ENCODE results near the gene NFIX.

NFIX gene

DNA sequence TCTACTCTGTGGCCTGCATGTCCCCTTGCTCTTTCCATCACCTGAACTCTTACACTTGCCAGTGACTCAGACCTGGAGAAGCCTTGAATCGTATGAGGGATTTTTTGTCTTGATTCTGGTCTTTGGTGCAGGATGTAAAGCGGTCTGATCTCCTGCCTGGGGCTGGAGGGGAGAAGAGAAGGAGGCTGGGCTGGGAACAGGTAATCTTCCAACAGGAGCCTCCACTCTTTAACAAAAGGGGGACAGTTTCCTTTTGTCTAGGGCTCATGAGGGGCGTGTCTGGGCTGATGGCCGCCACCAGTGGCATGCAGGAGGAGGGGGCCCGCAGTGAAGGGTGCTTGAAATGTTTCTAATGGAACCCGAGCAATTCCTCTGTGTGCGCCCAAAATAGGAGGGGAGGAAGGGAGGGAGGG lies 24.7 kb downstream of the NFIX start:
- DNase-seq (ENCODE audit: low read depth in 2 of 2): no peak

DNA sequence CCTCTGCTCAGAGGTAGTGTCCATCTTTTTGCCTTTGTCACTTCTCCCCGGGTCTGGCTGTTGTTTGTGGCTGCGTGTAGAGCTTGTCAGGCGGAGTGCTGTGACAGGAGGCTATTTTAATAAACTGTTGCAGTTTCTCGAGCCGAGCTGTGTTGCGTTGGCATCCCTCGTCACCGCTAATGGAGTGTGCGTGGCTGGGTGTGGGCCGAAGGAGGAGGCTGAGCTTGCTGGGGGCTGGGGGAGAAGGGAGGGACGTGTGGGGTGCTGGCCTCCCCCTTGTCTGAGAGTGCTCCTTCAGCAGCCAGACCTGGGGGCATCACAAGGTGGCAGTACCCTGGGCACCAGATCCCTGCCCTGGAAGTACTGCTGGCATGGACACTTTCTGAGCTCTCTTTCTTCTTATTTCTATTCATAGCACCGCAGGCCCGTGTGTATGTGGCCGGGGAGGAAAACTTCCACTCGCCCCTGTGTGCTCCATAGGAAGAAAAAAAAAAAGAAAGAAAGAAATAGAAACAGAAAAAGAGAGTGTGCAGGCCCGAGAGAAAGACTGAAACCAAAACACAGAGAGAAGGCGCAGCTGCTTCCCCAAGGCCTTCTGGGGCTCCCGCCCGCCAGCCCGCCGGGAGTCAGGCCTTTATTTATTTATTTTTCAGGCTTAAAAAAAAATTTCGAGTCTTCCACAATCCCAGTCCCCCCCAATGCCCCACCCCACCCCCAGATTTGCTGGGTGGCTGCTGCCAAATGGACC lies 27.0 kb downstream of the NFIX start:
- DNase-seq (ENCODE audit: low read depth in 2 of 2): no peak

DNA sequence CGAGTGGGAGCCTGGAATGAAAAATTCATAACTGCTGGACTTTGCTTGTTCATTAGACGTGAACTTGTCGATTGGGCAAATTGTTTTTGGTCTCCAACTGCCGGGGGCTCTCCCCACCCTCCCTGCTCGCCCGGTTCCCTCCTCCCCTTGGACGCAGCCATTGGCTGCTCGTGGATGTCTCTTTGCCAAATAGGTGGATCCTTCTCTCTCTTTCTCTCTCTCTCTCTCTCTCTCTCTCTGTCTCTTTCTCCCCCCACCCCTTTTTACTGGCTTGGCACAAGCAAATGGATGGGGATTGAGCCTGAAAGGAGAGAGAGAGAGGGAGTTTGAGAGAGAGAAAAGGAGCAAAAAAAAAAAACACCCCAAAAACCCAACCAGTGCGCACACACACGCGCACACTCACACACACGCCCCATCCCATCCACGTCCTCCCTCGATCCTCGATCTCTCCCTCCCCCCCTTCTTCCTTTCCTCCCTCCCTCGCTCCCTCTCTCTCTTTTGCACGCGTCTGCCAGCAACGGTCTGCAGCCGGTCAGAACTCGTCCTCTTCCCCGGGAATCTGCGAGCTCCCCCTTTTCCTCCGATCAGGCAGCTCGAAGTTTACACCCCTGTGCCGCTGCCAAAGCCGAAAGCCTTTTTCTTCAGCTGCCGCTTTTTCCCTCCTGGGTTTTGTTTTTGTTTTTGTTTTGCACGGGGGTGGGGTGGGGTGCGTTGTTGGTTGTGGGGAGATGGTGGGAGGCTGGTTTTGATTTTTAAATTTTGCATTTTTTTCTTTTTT lies 27.8 kb downstream of the NFIX start:
- peak; percentile 92 to 93 for DNase-seq (ENCODE audit: low read depth in 2 of 2)

DNA sequence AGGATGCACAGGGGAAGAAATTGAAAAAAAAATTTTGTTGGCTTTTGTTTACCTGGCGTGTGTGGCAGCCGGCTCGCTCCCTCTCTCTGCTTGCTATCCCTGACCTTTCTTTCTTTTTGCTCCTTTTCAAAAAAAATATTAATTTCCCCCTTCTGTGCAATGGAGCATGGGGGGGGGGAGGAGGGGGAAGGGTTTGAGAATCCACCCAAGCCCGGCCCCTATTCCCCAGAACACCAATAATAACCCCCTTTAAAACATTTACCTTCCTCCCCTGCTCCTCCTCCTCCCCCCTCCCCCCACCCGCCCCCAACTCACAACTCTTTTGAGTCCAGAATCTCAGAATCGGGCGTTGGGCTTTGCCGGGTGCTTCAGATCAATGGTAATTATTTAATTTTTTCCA lies 28.4 kb downstream of the NFIX start:
- no peak for DNase-seq (ENCODE audit: low read depth in 2 of 2)

DNA sequence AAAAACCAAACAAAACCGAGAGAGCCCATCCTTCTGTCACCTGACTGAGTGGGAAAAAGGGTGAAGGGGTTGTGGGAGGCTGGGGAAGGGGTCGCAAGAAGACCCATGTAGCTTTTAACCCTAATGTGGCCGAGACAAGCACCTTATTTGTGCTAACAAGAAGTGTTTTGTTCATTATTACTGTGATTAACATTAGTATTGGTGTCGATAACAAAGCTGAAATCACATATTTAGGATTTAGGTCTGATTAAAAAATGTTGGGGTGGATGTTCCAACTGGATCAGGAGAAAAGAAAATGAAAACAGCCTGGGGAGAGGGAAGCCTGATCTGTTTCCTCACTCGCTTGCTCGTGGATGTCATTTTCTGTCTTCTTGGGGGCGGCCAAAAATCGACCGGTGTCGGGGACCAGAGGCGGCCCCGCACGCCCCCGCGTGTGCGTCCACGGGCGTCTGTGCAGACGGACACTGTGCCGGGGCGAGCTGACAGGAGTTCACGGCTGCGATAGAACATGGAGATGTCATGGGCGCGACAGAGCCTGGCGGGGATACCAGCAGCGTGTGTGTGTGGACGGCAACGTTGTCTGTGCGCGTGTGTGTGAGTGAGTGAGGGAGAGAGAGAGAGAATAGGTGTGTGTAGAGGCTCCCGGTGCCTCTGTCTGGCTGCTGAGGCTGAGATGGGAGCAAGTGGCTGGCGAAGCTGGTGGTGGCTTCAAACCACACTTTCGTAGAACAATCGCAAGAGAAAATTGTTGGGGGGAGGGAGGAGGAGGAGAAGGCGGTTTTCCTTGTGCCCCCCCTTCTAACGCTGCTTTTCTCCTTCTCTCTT lies 29.1 kb downstream of the NFIX start:
- no peak for DNase-seq (ENCODE audit: low read depth in 2 of 2)

DNA sequence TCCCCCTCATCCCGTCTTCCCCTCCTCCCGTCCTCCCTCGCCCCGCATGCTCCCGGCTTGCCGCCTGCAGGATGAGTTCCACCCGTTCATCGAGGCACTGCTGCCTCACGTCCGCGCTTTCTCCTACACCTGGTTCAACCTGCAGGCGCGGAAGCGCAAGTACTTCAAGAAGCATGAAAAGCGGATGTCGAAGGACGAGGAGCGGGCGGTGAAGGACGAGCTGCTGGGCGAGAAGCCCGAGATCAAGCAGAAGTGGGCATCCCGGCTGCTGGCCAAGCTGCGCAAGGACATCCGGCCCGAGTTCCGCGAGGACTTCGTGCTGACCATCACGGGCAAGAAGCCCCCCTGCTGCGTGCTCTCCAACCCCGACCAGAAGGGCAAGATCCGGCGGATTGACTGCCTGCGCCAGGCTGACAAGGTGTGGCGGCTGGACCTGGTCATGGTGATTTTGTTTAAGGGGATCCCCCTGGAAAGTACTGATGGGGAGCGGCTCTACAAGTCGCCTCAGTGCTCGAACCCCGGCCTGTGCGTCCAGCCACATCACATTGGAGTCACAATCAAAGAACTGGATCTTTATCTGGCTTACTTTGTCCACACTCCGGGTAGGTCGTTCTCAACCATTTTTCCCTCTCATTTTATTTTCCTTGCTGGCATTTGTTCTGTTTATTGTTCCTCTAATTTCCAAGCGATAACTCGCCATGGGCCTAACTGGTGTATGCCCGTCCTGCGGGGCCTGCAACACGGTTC lies 29.8 kb downstream of the NFIX start:
- DNase-seq (ENCODE audit: low read depth in 2 of 2): no peak

DNA sequence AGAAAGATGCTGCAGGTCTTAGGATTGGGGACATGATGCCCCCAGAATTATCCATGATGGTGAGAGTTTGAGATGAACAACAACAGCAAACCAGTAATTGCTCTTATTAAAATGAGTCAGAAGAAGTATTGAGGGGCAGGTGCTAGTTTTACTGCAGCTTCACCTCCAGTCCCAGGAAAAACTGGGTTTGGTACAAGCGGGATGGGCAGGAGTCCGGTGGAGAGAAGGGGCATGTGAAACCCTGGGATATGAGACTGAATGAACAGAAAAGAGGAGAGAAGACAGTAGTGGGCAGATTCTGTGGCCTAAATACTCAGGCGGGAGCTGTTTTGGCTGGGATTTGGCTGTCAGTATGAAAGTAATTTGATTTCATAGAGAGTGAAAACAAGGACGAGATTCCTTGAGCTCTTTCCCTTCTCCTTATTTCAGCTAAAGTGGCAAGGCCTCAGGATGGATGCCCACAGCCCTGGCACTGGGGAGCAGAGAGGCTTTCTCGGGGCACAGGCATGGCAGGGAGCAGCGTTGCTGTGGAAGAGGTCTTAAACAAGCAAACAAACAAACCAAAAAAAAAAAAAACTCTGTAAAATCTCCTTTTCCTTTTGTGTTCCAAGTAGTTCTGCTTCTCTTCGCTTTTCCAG lies 30.7 kb downstream of the NFIX start:
- DNase-seq (ENCODE audit: low read depth in 2 of 2): no peak

DNA sequence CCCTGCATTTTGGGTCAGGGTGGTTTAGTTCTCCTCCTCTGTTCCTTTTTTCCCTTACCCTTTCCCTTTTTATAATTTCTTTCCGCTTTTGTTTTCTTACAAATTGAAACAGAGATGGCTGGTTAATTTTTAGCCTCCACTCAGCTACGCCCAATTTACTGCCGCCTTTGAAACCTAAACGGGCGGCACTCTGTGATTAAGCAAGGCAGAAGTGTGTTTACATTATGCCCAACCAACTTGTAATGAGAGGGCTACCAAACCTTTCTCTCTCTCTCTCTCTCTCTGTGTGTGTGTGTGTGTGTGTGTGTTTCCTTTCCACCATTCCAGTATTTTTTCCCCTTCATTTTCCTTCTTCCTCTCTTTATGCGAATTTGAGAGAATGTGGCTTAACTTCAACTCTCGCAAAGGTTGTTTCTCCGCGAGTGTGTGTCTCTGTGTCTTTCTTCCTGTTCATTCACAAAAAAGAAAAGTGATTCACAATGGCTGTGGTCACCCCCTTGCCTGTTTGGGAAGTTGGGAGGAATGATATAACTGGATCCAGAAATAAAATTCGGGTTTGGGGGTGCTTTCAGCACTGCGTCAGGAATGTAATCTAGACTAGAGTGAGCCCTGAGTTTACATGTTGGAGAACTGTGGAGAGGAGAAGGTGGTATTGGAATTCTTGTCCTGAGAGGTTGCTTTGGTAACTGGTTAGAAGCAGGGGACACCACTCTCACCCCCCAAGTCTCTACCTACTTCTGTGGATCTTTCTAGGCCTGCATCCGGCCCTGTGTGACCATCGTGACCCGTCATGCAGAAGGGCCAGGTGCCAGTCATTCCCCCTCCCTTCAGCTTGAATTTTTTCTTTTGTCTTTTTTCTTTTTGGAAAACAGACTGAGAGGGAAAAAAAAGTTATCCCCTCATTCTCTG lies 31.4 kb downstream of the NFIX start:
- no peak for DNase-seq (ENCODE audit: low read depth in 2 of 2)

DNA sequence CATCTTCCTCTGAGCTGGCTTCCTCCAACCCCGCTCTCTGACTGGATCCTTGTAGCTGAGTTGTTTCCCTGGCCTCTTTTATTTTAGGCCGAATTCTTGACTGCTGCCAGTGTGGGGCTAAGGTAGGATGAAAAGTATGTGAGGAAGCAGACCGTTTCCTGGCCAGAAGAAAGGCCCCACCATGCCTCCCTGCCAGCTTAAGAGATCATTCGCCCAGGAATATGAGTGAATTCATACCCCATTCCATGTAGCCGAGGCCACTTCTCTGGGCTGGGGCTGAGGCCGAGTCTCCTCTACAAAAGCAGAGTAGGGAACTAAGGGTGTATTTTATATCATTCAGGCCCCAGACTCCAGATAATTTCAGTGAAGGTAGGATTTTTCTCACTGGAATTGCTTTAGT lies 32.3 kb downstream of the NFIX start:
- no peak for DNase-seq (ENCODE audit: low read depth in 2 of 2)

DNA sequence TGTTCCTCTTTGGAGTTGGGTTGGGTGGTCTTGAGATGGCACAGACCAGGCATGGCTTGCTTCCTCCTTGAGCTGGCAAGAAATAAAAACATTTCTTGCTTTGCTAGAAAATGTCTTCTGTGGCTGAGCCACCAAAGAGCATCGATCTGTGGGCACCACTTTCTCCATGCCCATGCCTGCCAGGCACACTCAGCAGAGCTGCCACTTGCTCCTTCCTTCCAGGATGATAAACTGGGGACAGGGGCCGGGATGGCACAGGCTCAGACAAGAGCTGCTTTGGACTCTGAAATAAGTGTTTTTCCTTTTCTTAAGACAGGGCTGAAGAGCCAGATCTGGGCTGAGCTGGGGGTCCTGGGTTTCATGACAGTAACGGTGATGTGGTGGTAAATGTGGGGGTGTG lies 32.8 kb downstream of the NFIX start:
- DNase-seq (ENCODE audit: low read depth in 2 of 2): no peak

DNA sequence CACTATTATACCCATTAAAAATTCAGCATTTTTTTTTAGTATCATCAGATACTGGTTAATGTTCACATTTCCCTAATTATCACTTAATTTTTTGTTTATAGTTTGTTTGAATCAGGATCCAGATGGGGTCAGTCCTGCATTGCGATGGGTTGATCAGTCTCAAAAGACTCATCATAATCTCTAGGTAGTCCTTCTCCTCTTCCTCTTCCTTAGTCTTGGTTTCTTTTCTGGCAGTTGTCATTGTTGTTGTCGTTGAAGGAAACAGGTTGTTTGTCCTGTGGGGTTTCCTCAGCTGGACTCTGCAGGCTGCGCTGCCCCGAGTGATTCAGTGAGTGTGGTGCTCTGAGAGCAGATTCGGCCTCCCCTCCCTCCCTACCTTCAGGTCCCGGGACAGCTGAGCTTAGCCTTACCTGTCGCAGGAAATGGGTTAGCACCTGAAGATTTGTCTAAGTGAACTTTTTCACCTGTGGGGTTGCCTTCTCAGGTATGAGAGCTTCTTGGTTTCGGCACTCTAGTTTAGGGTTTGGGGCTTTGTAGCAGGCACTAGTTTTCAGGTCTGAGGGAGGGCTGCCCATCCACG lies 34.1 kb downstream of the NFIX start:
- no peak for DNase-seq (ENCODE audit: low read depth in 2 of 2)

DNA sequence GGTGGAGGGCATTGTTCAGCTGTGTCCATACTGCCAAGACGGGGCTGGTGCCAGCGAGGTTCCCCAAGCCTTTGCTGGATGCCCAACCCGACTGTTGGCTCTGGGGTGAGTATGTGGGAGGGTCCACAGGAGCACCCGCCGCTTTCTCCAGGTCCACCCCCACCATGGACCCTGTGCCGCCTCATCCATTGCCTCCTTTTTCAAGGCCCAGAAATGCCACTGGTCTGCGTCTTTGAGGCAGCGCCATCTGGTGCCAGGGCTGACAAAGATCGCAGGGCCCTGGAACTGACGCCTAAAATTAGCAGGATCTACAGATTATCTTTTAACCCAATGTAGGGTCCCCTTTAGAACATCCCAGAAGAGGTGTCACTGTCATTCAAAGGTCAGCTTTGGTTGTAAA lies 34.6 kb downstream of the NFIX start:
- no peak for DNase-seq (ENCODE audit: low read depth in 2 of 2)

DNA sequence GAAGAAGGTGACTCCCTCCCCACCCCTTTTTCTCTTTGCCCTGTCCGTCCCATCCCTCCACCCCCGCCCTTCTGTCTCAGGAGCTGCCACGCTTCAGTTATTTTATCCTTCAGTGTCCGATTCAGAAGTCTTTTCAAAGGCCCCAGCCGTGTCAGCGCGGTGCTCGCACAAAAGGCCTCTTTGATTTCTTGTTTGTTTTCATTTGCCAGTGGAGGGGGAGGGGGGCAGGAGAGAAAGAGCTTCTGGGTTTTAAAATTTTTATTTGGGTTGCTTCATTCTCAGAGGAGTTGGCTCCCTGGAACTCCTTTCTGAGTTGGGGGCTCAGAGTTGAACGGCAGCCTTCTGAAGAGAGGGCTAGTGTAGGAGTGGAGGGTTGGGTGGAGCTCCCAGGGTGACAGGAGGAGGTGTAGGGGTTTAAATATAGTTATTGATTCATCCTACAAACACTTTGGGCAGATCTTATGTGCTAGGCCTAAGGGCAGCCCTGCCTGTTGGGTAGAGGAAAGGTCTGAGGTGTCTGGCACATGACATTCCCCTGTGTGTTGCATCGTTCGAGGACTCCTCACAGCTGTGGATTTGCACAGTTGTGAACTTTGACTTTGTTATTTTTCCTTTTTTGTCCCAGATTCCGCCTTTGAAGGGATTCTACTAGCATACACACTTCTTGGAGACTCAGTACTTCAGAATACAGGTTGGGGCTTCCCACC lies 36.8 kb downstream of the NFIX start:
- DNase-seq (ENCODE audit: low read depth in 2 of 2): no peak

DNA sequence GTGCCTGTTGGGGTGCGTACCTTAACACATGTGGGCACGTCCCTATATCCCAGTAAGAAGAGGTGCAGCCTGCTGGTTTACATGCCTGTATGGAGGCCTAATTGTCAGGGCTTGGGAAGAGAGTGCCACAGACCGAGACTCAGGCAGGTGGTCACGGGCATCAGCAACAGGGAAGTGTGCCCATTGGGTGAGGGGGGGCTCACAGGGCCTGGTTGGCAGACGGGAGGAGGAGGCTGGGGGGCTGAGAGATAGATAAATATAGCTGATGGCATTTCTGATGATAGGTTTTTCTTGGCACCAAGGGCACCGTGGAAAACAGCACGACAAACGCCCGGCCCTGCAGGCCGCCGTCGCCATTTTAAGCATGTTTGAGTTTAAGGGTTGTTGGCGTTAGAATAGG lies 37.6 kb downstream of the NFIX start:
- DNase-seq (ENCODE audit: low read depth in 2 of 2): no peak

DNA sequence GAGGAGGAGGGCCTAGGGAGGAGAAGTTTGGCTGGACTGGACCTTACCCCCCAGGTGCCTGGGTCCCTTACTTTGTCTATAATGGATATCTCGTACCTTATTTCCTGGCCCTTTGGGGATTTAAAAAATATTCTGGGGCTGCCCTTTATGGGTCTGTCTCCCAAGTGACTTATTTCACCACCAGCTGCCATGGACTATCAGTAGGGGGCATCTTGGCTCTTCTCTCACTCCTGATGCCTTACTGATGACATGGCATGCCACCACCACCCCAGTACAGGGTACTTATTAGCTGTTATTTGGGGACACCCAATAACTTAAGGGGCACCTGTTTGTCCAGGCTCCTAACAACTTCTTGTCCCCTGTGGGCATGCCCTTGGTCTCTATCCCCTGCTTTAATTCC lies 38.0 kb downstream of the NFIX start:
- DNase-seq (ENCODE audit: low read depth in 2 of 2): no peak

DNA sequence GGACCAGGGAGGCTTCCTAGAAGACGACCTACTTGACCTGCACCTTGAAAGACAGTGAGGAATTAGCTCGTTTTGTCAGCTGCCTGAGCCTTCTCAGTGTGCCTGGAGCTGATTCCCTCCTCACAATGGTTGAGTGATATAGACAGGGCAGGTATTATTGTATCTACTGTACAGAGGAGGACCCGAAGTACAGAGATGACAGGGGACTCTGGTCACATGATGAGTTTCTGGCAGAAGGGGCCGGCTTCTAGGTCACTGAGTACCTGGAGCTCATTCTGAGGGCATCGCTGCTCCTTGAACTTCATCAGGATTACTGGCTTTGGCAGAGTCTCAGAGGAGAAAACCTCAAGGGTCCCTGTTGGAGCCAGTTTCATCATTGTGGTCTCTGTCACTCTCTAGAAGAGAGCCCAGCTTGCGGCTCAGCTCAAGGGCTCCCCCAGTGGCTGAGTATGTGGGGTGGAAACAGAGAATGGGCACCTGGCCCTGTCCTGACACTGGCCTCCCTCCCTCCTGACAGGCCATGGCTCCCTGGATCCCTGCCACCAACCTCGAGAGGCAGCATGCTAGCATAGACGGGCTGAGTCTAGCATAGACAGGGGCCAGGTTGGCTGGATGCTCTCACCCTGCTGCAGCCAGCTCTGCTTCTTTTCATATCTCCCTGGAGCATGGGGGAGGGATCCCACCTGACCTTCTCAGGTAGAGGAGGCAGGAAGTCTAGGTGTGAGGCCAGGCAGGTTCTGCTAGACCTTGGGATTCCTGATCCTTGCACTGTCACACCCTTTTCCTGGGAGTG lies 38.7 kb downstream of the NFIX start:
- no peak for DNase-seq (ENCODE audit: low read depth in 2 of 2)

DNA sequence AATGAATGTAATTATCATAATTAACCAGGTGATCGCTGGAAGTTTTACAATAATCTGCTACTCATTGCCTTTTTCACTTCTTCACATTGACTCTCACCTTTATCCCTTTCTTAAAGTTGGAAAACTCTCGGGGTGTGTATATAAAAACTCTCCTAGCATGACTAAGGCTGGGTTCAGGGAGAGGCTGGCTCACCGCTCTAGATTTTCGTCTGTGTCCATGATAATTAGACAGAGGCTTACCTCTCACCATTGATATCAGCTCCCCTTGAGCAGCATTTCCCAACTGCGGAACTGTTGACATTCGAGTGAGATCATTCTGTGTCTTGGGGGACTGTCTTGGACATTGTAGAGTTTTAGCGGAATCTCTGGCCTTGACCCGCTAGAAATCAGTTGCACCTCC lies 39.4 kb downstream of the NFIX start:
- no peak for DNase-seq (ENCODE audit: low read depth in 2 of 2)

DNA sequence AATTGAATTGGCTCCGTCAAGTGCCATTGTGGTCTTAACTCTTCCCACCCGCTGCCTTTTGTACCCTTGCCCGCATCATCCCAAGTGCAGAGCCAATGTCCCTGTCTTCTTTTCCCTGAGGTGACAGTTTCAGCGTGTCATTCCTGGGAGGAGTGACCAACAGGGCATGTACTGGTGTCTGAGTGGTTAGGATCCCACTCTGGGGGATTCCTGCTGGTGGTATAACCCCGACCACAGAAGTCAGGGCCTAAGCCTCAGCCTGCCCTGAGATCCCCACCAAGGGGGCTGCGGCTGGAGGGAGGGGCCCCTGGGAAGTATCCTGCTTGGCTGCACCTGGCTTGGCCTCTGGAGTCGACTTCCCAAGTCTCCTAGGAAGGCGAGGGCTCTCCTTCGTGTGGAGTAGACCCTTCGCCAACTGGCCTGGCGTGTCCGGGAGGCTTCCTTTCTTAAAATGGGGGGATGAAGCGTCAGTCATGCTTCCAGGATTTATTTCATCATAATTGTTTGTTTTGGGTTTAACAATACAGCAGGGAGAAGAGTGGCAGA lies 40.6 kb downstream of the NFIX start:
- DNase-seq (ENCODE audit: low read depth in 2 of 2): no peak
